SIG-M5 (cell line): ENCODE results near the gene PURB.
"Not testable (repeated sequence)": the region's sequence is repeated elsewhere in the genome, so short reads cannot be mapped to it uniquely, and the experiment has no call there.

Experiments used
- DNase-seq: peaks from one replicate; lab custom pipeline; 2025; lab: John Stamatoyannopoulos, UW

PURB gene

GRCh38 chr7:44891791-44892190, 6.5 kb upstream of the PURB start:
- DNase-seq, result no peak

GRCh38 chr7:44891372-44891771, 6.0 kb upstream of the PURB start:
- no peak for DNase-seq

GRCh38 chr7:44889086-44889781, 3.9 kb upstream of the PURB start:
- DNase-seq, result no peak

- no peak for DNase-seq
These were observed 2.0 kb upstream of the PURB start for GRCh38 chr7:44887293-44887692.

- DNase-seq, result no peak
These were observed 523 bp downstream of the PURB start for GRCh38 chr7:44884621-44885393.

GRCh38 chr7:44883961-44884620, 1.2 kb downstream of the PURB start:
- no peak for DNase-seq

GRCh38 chr7:44882899-44883298, 2.4 kb downstream of the PURB start:
- DNase-seq, result no peak

- DNase-seq, result peak; percentile 34
These were observed 3.7 kb downstream of the PURB start for GRCh38 chr7:44881610-44882009.

- no peak for DNase-seq
These were observed 4.2 kb downstream of the PURB start for GRCh38 chr7:44881066-44881600.

- DNase-seq, result no peak
These were observed 4.9 kb downstream of the PURB start for GRCh38 chr7:44880317-44881018.

- DNase-seq, result no peak
These were observed 8.9 kb downstream of the PURB start for GRCh38 chr7:44876393-44876792.

- no peak for DNase-seq
These were observed 10.1 kb downstream of the PURB start for GRCh38 chr7:44875241-44875640.

- no peak for DNase-seq
These were observed 12.5 kb downstream of the PURB start for GRCh38 chr7:44872787-44873186.

GRCh38 chr7:44871918-44872317, 13.4 kb downstream of the PURB start:
- not testable (repeated sequence) for DNase-seq

GRCh38 chr7:44870780-44871179, 14.6 kb downstream of the PURB start:
- DNase-seq, result not testable (repeated sequence)

GRCh38 chr7:44870336-44870735, 15.0 kb downstream of the PURB start:
- not testable (repeated sequence) for DNase-seq

GRCh38 chr7:44867073-44867995, 18.0 kb downstream of the PURB start:
- DNase-seq, result no peak

- DNase-seq, result not testable (repeated sequence)
These were observed 23.4 kb downstream of the PURB start for GRCh38 chr7:44861949-44862348.

- no peak for DNase-seq
These were observed 27.2 kb downstream of the PURB start for GRCh38 chr7:44858161-44858560.

- no peak for DNase-seq
These were observed 30.5 kb downstream of the PURB start for GRCh38 chr7:44854644-44855364.
